Activated CD4-positive, alpha-beta T cell treated with anti-CD3 and anti-CD28 coated beads, Interleukin-2, Interleukin-6, amounts not matched to agents 100 ng/mL and 50 ng/mL, durations not matched to agents 16 hours and 8 hours (primary cell): ENCODE data around the gene UTY.

Experiments used
- DNase-seq: peaks from one replicate; pipeline ENCODE4 v3.0.0-alpha.2; 2020

Gene UTY

GRCh38 chrY:13398876-13399275, 81.0 kb downstream of the UTY start:
- DNase-seq = no peak

- no peak for DNase-seq
Measured at GRCh38 chrY:13381110-13381683, 98.6 kb downstream of the UTY start.

GRCh38 chrY:13370868-13371800, 108.7 kb downstream of the UTY start:
- no peak for DNase-seq

GRCh38 chrY:13370245-13370644, 109.6 kb downstream of the UTY start:
- no peak for DNase-seq

- DNase-seq = no peak
Measured at GRCh38 chrY:13368513-13368845, 111.4 kb downstream of the UTY start.

GRCh38 chrY:13363641-13364040, 116.2 kb downstream of the UTY start:
- DNase-seq = no peak

GRCh38 chrY:13362662-13363061, 117.2 kb downstream of the UTY start:
- no peak for DNase-seq

- DNase-seq = no peak
Measured at GRCh38 chrY:13361656-13362636, 117.9 kb downstream of the UTY start.

- DNase-seq = no peak
Measured at GRCh38 chrY:13351443-13351842, 128.4 kb downstream of the UTY start.

GRCh38 chrY:13347106-13347505, 132.7 kb downstream of the UTY start:
- DNase-seq = no peak

- DNase-seq = no peak
Measured at GRCh38 chrY:13345549-13345948, 134.3 kb downstream of the UTY start.

- DNase-seq = no peak
Measured at GRCh38 chrY:13343307-13343946, 136.4 kb downstream of the UTY start.

GRCh38 chrY:13339939-13340338, 139.9 kb downstream of the UTY start:
- DNase-seq = no peak

GRCh38 chrY:13339381-13339780, 140.5 kb downstream of the UTY start:
- no peak for DNase-seq

- no peak for DNase-seq
Measured at GRCh38 chrY:13338711-13339110, 141.1 kb downstream of the UTY start.

GRCh38 chrY:13337934-13338333, 141.9 kb downstream of the UTY start:
- no peak for DNase-seq

GRCh38 chrY:13333791-13334190, 146.0 kb downstream of the UTY start:
- DNase-seq = no peak

- DNase-seq = no peak
Measured at GRCh38 chrY:13330651-13331050, 149.2 kb downstream of the UTY start.

- no peak for DNase-seq
Measured at GRCh38 chrY:13312966-13313365, 166.9 kb downstream of the UTY start.

- DNase-seq = no peak
Measured at GRCh38 chrY:13307959-13308358, 171.9 kb downstream of the UTY start.

- DNase-seq = no peak
Measured at GRCh38 chrY:13300795-13301194, 179.0 kb downstream of the UTY start.

GRCh38 chrY:13299411-13299810, 180.4 kb downstream of the UTY start:
- no peak for DNase-seq
